CD14-positive monocyte (primary cell): Measurements from ENCODE around the gene TAF12. TPM values are rescaled to one million over a fixed set of nuclear protein-coding genes. Genes with fewer than 3 reads are reported as not detected.

Experiments used
- DNase-seq, 3 donors: peaks; one replicate each; pipeline ENCODE4 v3.0.0-alpha.2; 2011 to 2022
- H2AFZ ChIP-seq: 2 replicates; pipeline ENCODE4 v1.6.0; 2012; ENCODE audit warnings: mild to moderate bottlenecking, low read depth, low read length, inconsistent platforms; ENCODE audit not compliant: insufficient read depth, poor library complexity, severe bottlenecking
- H3K27ac ChIP-seq, 2 donors: 1 replicate in 1 of 2; 2 replicates in 1 of 2; pipeline ENCODE4 v1.5.1; 2012 to 2013; ENCODE audit warnings: low read length in 2 of 2, control low read depth in 1 of 2, inconsistent platforms in 1 of 2, low read depth in 1 of 2, mild to moderate bottlenecking in 1 of 2
- H3K27me3 ChIP-seq, 2 donors: one replicate each; pipeline versions ENCODE4 v1.6.0 to v1.6.1; 2011 to 2013; ENCODE audit warnings: low read length in 2 of 2; ENCODE audit not compliant: control insufficient read depth in 2 of 2, insufficient read depth in 2 of 2
- H3K36me3 ChIP-seq, 2 donors: replicated peaks in 1 of 2; 1 replicate in 1 of 2; 2 replicates in 1 of 2; pipeline versions ENCODE4 v1.5.1 to v1.6.1; 2012 to 2013; ENCODE audit warnings: low read length in 2 of 2, control low read depth in 1 of 2, inconsistent platforms in 1 of 2, mild to moderate bottlenecking in 1 of 2; ENCODE audit not compliant: insufficient read depth in 2 of 2, control insufficient read depth in 1 of 2
- H3K4me1 ChIP-seq, 2 donors: 1 replicate in 1 of 2; 2 replicates in 1 of 2; pipeline versions ENCODE4 v1.5.1 to v1.6.1; 2012 to 2013; ENCODE audit warnings: low read length in 2 of 2, control low read depth in 1 of 2, inconsistent platforms in 1 of 2, mild to moderate bottlenecking in 1 of 2, moderate library complexity in 1 of 2; ENCODE audit not compliant: insufficient read depth in 2 of 2, control insufficient read depth in 1 of 2
- H3K4me2 ChIP-seq: replicated peaks from 2 replicates; pipeline ENCODE3; 2012; ENCODE audit warnings: low read length, moderate library complexity, mild to moderate bottlenecking; ENCODE audit not compliant: poor library complexity, severe bottlenecking; ENCODE audit errors: extremely low read depth
- H3K4me3 ChIP-seq, 3 experiments: fragments of 200-600 bp in 1 of 3; sonication (generic) in 1 of 3; replicated peaks in 1 of 3; 1 replicate in 2 of 3; 2 replicates in 1 of 3; pipeline ENCODE4 v1.5.1; 2011 to 2013; ENCODE audit warnings: low read length in 3 of 3, mild to moderate bottlenecking in 3 of 3, control low read depth in 2 of 3, low read depth in 2 of 3, inconsistent platforms in 1 of 3, moderate library complexity in 1 of 3
- H3K79me2 ChIP-seq: 2 replicates; pipeline ENCODE4 v1.6.0; 2012; ENCODE audit warnings: mild to moderate bottlenecking, control low read depth, inconsistent platforms, low read length, moderate library complexity; ENCODE audit not compliant: insufficient read depth
- H3K9ac ChIP-seq: 2 replicates; pipeline ENCODE4 v1.6.0; 2017; ENCODE audit warnings: low read length, mild to moderate bottlenecking; ENCODE audit not compliant: insufficient read depth, poor library complexity, severe bottlenecking
- H3K9me3 ChIP-seq, 2 donors: replicated peaks in 1 of 2; 1 replicate in 1 of 2; 2 replicates in 1 of 2; pipeline versions ENCODE4 v1.5.1 to v1.6.1; 2012 to 2013; ENCODE audit warnings: low read length in 2 of 2, control low read depth in 1 of 2; ENCODE audit not compliant: control insufficient read depth in 1 of 2, insufficient read depth in 1 of 2
- H4K20me1 ChIP-seq: 2 replicates; pipeline ENCODE4 v1.6.0; 2012; ENCODE audit warnings: mild to moderate bottlenecking, low read length, control low read depth, moderate library complexity; ENCODE audit not compliant: insufficient read depth
- H3K27ac Mint-ChIP-seq, 7 donors: one replicate each; pipeline ENCODE4 v1.8.0; 2020; ENCODE audit warnings: mild to moderate bottlenecking in 7 of 7, mixed read lengths in 7 of 7, moderate library complexity in 6 of 7, inconsistent platforms in 2 of 7
- H3K27me3 Mint-ChIP-seq, 3 donors: one replicate each; pipeline ENCODE4 v1.8.0; 2021 to 2022; ENCODE audit warnings: low read depth in 3 of 3, mild to moderate bottlenecking in 3 of 3, mixed read lengths in 3 of 3, moderate library complexity in 3 of 3, inconsistent platforms in 1 of 3
- H3K36me3 Mint-ChIP-seq, 2 donors: one replicate each; pipeline ENCODE4 v1.8.0; 2020; ENCODE audit warnings: mixed read lengths in 2 of 2, inconsistent platforms in 1 of 2, mild to moderate bottlenecking in 1 of 2
- H3K4me1 Mint-ChIP-seq: one replicate; pipeline ENCODE4 v1.8.0; 2020; ENCODE audit warnings: mild to moderate bottlenecking, mixed read lengths
- H3K4me3 Mint-ChIP-seq, 2 donors: one replicate each; pipeline ENCODE4 v1.8.0; 2020; ENCODE audit warnings: mild to moderate bottlenecking in 2 of 2, mixed read lengths in 2 of 2, moderate library complexity in 1 of 2
- H3K9me3 Mint-ChIP-seq, 7 donors: one replicate each; pipeline ENCODE4 v1.8.0; 2020 to 2022; ENCODE audit warnings: mixed read lengths in 7 of 7, mild to moderate bottlenecking in 6 of 7, moderate library complexity in 6 of 7, inconsistent platforms in 2 of 7
- CTCF ChIP-seq: fragments of 200-600 bp; IDR thresholded peaks from one replicate; pipeline ENCODE4 v1.8.0; 2022; ENCODE audit warnings: antibody characterized with exemption, mild to moderate bottlenecking
- WGBS: methylation state at CpG from one replicate; pipeline ENCODE4 v1.1.5; 2013; ENCODE audit warnings: missing lambda C conversion rate; ENCODE audit not compliant: insufficient coverage; 5-methylcytosine and 5-hydroxymethylcytosine counted together
- intact Hi-C, 2 donors: fragments of 100-400 bp; cut with micrococcal nuclease; formaldehyde crosslinking; loops; one replicate each; pipeline versions ENCODE4 v1.15.0 to v1.15.1; 2023
- polyA plus RNA-seq, 3 donors: library from polyadenylated mRNA; depleted of rRNA in 1 of 3; unstranded in 2 of 3; stranded (reverse) in 1 of 3; fragments of 300-500 nt in 2 of 3; fragments of >200 nt in 1 of 3; fragmentation: Illumina TruSeq in 2 of 3; gene quantifications; 1 replicate in 2 of 3; 2 replicates in 1 of 3; pipeline ENCODE4 v1.2.3, GENCODE V29; 2012 to 2021

TAF12 gene
- polyA plus RNA-seq, 3 donors, result 36.7 to 53.7 (median 53.7) TPM

- peaks cover 27% of the 10 kb centered on the region for H3K79me2 ChIP-seq
- H3K9me3 Mint-ChIP-seq, result no peaks in the 10 kb centered on the region
- H3K4me1 ChIP-seq, result peaks cover 25 to 34% of the 10 kb centered on the region in 2 donors
- H3K4me3 ChIP-seq, result peak overlapping the region; percentile 65 to 88 (median 82)
- intact Hi-C loops, result loop anchor here in 1 of 2 donors (5.0 kb wide), 2 partner anchors 61 to 74 kb away; partner anchors contain the start of genes RCC1 and TAF12
- no peaks in the 10 kb centered on the region for H3K9me3 ChIP-seq
- H3K27me3 ChIP-seq, result no peaks in the 10 kb centered on the region
- peak overlapping the region; percentile 64 to 95 (median 90) for H3K27ac Mint-ChIP-seq
- H3K27me3 Mint-ChIP-seq, result peaks cover 0 to 3% (median 0%) of the 10 kb centered on the region in 3 donors
- H3K4me1 Mint-ChIP-seq, result peaks cover 48% of the 10 kb centered on the region
- TF ChIP-seq CTCF, result peak; percentile 13
- peak; percentile 18 to 64 (median 41) for DNase-seq
- H3K27ac ChIP-seq, result peak overlapping the region in 1 of 2 donors; percentile 76
- peaks cover 27 to 37% of the 10 kb centered on the region in 2 donors for H3K36me3 Mint-ChIP-seq
- peaks cover 21 to 35% of the 10 kb centered on the region in 2 donors for H3K36me3 ChIP-seq
- H3K4me3 Mint-ChIP-seq, result peak overlapping the region; percentile 91 to 93
- peaks cover 34% of the 10 kb centered on the region for H4K20me1 ChIP-seq
- peak overlapping the region; percentile 99 for H2AFZ ChIP-seq
- WGBS, result 0% methylated on average over 21 of the region's 26 CpGs
- peak overlapping the region; percentile 98 for H3K4me2 ChIP-seq
- H3K9ac ChIP-seq, result peak overlapping the region; percentile 82
Measured at GRCh38 chr1:28580722-28581530, 61.9 kb downstream of the TAF12 start.

- Histone ChIP-seq H3K9me3 (no peaks in the 10 kb centered on the region), H3K9ac (no peak overlapping the region), H3K4me2 (no peak overlapping the region), H3K79me2 (peaks cover 27% of the 10 kb centered on the region), H4K20me1 (peaks cover 34% of the 10 kb centered on the region), H3K36me3 (peaks cover 21 to 45% of the 10 kb centered on the region in 2 donors), H3K4me1 (peaks cover 25 to 34% of the 10 kb centered on the region in 2 donors), H3K4me3 (no peak overlapping the region), H2AFZ (no peak overlapping the region), H3K27me3 (no peaks in the 10 kb centered on the region), H3K27ac (no peak overlapping the region)
- TF ChIP-seq CTCF, result no peak
- Mint-ChIP-seq H3K27me3 (peaks cover 0 to 3% (median 0%) of the 10 kb centered on the region in 3 donors), H3K4me3 (no peak overlapping the region), H3K36me3 (peaks cover 36 to 51% of the 10 kb centered on the region in 2 donors), H3K27ac (no peak overlapping the region), H3K9me3 (no peaks in the 10 kb centered on the region), H3K4me1 (peaks cover 48% of the 10 kb centered on the region)
- intact Hi-C loops, result no loop called here
- DNase-seq, result no peak
- WGBS, result 88% methylated on average over 1 of the region's 1 CpG
Measured at GRCh38 chr1:28579401-28579800, 63.5 kb downstream of the TAF12 start.
